SK-N-SH treated with all-trans-retinoic acid at 6 μM for 48 hours (cell line): ENCODE measurements around the gene HS1BP3.

Source experiments
- GLIS3 ChIP-seq: fragments of 250-450 bp; sonication (Bioruptor Pico); IDR thresholded peaks from 2 replicates; pipeline ENCODE4 v1.5.0; 2020; ENCODE audit warnings: mild to moderate bottlenecking, moderate library complexity
- TSHZ2 ChIP-seq: fragments of 250-450 bp; sonication (Bioruptor Pico); IDR thresholded peaks from 2 replicates; pipeline ENCODE4 v1.5.0; 2020; ENCODE audit warnings: mild to moderate bottlenecking, moderate library complexity
- ZNF70 ChIP-seq: fragments of 450-650 bp; formaldehyde crosslinking; IDR thresholded peaks from 2 replicates; pipeline ENCODE4 v1.5.0; 2020; ENCODE audit warnings: mild to moderate bottlenecking, moderate library complexity

- TF ChIP-seq ZNF70 (CRISPR knock-in tag): no peak
- TF ChIP-seq TSHZ2 (CRISPR knock-in tag): no peak
- no peak for TF ChIP-seq GLIS3 (CRISPR knock-in tag)
Observed at GRCh38 chr2:20674974-20675679, 24.2 kb upstream of the HS1BP3 start.
